ENCODE measurements around the gene MEGF10. TPM values are rescaled to one million over a fixed set of nuclear protein-coding genes. Genes with fewer than 3 reads are reported as not detected.

MEGF10 gene
- total and polyA plus RNA-seq, 2 donors (not counting 1 experiment from before 2014, with no cell fraction given) = not detected

- intact Hi-C loops (cut with micrococcal nuclease) = no loop called here
- Histone ChIP-seq H3K27me3 (replicated peaks in 1 of 4; ENCODE audit: control extremely low read depth in 1 of 4, control insufficient read depth in 3 of 4, insufficient read depth in 4 of 4, low read length in 3 of 4) (no peaks in the 10 kb centered on the region), H3K27ac (ENCODE audit: low read length in 2 of 2) (no peak overlapping the region), H4K20me1 (ENCODE audit: control insufficient read depth, insufficient read depth, low read length, poor library complexity, severe bottlenecking) (no peaks in the 10 kb centered on the region), H3K36me3 (replicated peaks in 1 of 2; ENCODE audit: control extremely low read depth in 1 of 2, control insufficient read depth in 1 of 2, extremely low read depth in 1 of 2, insufficient read depth in 2 of 2, low read length in 1 of 2) (no peaks in the 10 kb centered on the region), H3K4me1 (ENCODE audit: control insufficient read depth in 2 of 2, insufficient read depth in 2 of 2, low read length in 2 of 2) (no peaks in the 10 kb centered on the region), H2AFZ (ENCODE audit: insufficient read depth, low read depth, low read length, poor library complexity, severe bottlenecking) (no peak overlapping the region), H3K9ac (ENCODE audit: low read length) (no peak overlapping the region), H3K4me2 (replicated peaks; ENCODE audit: low read depth, low read length, poor library complexity, severe bottlenecking) (no peak overlapping the region), H3K4me3 (ENCODE audit: control extremely low read depth in 1 of 5, extremely low read depth in 1 of 5, insufficient read depth in 1 of 5, low read depth in 2 of 5, low read length in 4 of 5) (no peak overlapping the region), H3K79me2 (ENCODE audit: control insufficient read depth, insufficient read depth, low read length) (no peaks in the 10 kb centered on the region), H3K9me3 (ENCODE audit: control extremely low read depth in 1 of 3, control insufficient read depth in 2 of 3, insufficient read depth in 1 of 3, low read length in 2 of 3) (no peaks in the 10 kb centered on the region)
- no CpG with 5 or more reads among the region's 2 CpGs for WGBS (ENCODE audit: insufficient coverage)
- ChIA-PET POLR2A (no interaction called here), CTCF (no interaction called here)
- Mint-ChIP-seq H3K27ac (no peak overlapping the region), H3K27me3 (peaks cover 7% of the 10 kb centered on the region), H3K4me3 (no peak overlapping the region), H3K9me3 (ENCODE audit: insufficient read depth) (no peaks in the 10 kb centered on the region), H3K4me1 (no peaks in the 10 kb centered on the region)
- ATAC-seq (ENCODE audit: low read depth) (no peak), DNase-seq (no peak)
- no peak for TF ChIP-seq CTCF (IDR thresholded peaks at IDR 0.05)
- no peak for TF ChIP-seq EZH2 (IDR thresholded peaks at IDR 0.05; ENCODE audit: borderline replicate concordance, insufficient read depth, low read depth, low read length, poor library complexity, severe bottlenecking)
Measured at GRCh38 chr5:127389601-127390000, 99.0 kb downstream of the MEGF10 start.

- Histone ChIP-seq H3K9ac (ENCODE audit: low read length) (no peak overlapping the region), H3K4me2 (replicated peaks; ENCODE audit: low read depth, low read length, poor library complexity, severe bottlenecking) (no peak overlapping the region), H2AFZ (ENCODE audit: insufficient read depth, low read depth, low read length, poor library complexity, severe bottlenecking) (no peak overlapping the region)
Measured at GRCh38 chr5:127392762-127393161, 102.2 kb downstream of the MEGF10 start.

More at GRCh38 chr5:127392762-127393161, 102.2 kb downstream of the MEGF10 start:
- Histone ChIP-seq H3K4me1 (ENCODE audit: control insufficient read depth in 2 of 2, insufficient read depth in 2 of 2, low read length in 2 of 2) (no peaks in the 10 kb centered on the region), H4K20me1 (ENCODE audit: control insufficient read depth, insufficient read depth, low read length, poor library complexity, severe bottlenecking) (no peaks in the 10 kb centered on the region), H3K27me3 (replicated peaks in 1 of 4; ENCODE audit: control extremely low read depth in 1 of 4, control insufficient read depth in 3 of 4, insufficient read depth in 4 of 4, low read length in 3 of 4) (no peaks in the 10 kb centered on the region), H3K4me3 (ENCODE audit: control extremely low read depth in 1 of 5, extremely low read depth in 1 of 5, insufficient read depth in 1 of 5, low read depth in 2 of 5, low read length in 4 of 5) (no peak overlapping the region), H3K27ac (ENCODE audit: low read length in 2 of 2) (no peak overlapping the region), H3K79me2 (ENCODE audit: control insufficient read depth, insufficient read depth, low read length) (no peaks in the 10 kb centered on the region), H3K36me3 (replicated peaks in 1 of 2; ENCODE audit: control extremely low read depth in 1 of 2, control insufficient read depth in 1 of 2, extremely low read depth in 1 of 2, insufficient read depth in 2 of 2, low read length in 1 of 2) (no peaks in the 10 kb centered on the region), H3K9me3 (ENCODE audit: control extremely low read depth in 1 of 3, control insufficient read depth in 2 of 3, insufficient read depth in 1 of 3, low read length in 2 of 3) (no peaks in the 10 kb centered on the region)
- no peak overlapping the region for H3K4me3 Mint-ChIP-seq
- no peaks in the 10 kb centered on the region for H3K9me3 Mint-ChIP-seq (ENCODE audit: insufficient read depth)
- TF ChIP-seq CTCF (IDR thresholded peaks at IDR 0.05) (no peak), EZH2 (IDR thresholded peaks at IDR 0.05; ENCODE audit: borderline replicate concordance, insufficient read depth, low read depth, low read length, poor library complexity, severe bottlenecking) (no peak)
- ATAC-seq (ENCODE audit: low read depth) (no peak), DNase-seq (no peak)
- peaks cover 21% of the 10 kb centered on the region for H3K27me3 Mint-ChIP-seq
- 100% methylated on average over 2 of the region's 4 CpGs for WGBS (ENCODE audit: insufficient coverage)
- ChIA-PET CTCF (no interaction called here), POLR2A (no interaction called here)
- no peaks in the 10 kb centered on the region for H3K4me1 Mint-ChIP-seq
- no peak overlapping the region for H3K27ac Mint-ChIP-seq
- intact Hi-C loops (cut with micrococcal nuclease) = no loop called here
